GM15510 (cell line): ENCODE data around the gene PDGFA.

Experiments used
- POLR2A ChIP-seq: IDR thresholded peaks from 3 replicates; pipeline ENCODE4 v1.6.1; 2011; ENCODE audit warnings: borderline replicate concordance; ENCODE audit not compliant: insufficient read length; ENCODE audit errors: extremely low read depth

The PDGFA gene

GRCh38 chr7:516606-517456 lies 2.8 kb downstream of the PDGFA start:
- TF ChIP-seq POLR2A, result no peak

DNA sequence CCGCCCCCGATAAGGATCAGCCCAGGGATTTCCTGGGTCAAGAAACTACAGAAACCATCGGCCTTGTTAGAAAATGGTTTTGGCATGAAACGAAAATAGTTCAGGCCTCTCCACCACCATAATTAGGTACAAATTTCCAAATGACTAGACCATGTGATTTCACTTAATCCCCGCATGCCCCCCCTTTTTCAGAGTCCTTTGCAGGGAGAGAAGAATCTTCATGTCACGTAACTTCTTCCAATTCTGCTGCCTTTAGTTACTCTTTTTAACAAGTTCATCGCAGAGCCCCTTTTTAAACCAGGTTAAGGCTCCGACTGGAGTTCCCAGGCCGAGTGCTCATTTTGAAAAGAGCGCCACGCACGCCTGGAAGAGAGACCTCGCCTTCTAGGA lies 3.4 kb downstream of the PDGFA start:
- TF ChIP-seq POLR2A, result no peak

- no peak for TF ChIP-seq POLR2A
Measured at GRCh38 chr7:515628-516027, 4.0 kb downstream of the PDGFA start.

- no peak for TF ChIP-seq POLR2A
Measured at GRCh38 chr7:514651-515598, 4.7 kb downstream of the PDGFA start.

DNA sequence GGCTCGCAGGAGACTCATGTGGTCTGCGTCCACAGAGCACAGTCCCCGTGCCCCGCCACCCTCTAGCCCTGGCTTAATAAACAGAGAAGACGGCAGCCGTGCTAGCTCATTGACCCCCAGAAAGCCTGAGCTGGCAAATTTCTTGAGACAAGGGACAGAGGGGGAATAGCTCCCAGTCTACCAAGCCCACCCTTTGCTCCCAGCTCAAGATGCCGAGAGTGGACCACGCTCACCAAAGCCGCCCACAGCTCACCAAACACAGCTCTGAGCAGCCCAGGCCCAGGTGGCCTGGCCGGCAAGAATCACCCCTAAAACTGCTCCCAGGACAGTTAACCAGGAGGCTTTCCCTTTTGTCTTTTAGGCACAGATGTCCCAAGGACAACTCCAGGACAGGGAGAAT lies 5.4 kb downstream of the PDGFA start:
- no peak for TF ChIP-seq POLR2A

DNA sequence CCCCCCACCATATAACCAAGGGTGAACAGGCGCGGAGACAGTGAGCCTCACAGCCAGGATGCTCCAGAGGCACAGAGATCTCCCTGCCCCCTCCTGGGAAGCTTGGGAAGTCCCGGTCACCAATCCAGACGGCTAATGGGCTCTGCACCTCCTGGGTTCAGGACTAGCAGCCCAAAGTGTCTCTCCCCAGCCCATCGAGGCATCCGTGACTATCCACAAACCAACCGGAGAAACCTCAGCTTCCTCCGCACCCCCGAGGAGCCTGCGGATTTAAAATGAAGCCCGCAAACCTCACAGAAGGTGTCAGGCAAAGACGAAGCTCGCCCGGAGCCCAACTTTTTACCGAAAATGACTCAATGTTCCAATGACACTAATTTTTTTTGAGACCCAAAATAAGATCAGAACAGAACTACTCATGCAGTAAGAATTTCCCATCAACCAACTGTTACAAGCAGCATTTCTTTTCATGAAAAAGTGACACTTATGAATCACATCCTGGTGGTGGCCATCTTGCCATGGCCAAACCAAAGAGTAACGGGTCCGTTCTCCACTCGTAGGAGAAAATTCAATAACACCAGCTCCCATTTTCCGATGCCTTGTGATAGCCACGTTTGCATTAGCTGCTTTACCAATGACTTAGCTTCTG lies 6.0 kb downstream of the PDGFA start:
- no peak for TF ChIP-seq POLR2A

- TF ChIP-seq POLR2A, result no peak
Measured at GRCh38 chr7:512541-513311, 6.9 kb downstream of the PDGFA start.

DNA sequence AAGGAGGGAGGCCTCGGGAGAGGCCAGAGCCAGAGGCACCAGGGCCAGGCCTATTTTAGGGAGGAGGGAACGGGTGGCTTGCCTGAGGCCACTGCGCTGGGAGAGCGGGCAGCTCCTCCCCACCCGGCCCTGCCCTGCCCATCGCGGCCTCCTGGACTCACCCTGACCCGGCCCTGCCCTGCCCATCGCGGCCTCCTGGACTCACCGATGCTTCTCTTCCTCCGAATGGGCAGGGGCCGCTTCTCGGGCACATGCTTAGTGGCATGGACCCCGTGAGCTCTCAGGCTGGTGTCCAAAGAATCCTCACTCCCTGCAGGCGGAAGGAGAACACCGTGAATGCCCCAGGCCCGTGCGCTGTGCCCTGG lies 7.5 kb downstream of the PDGFA start:
- no peak for TF ChIP-seq POLR2A

DNA sequence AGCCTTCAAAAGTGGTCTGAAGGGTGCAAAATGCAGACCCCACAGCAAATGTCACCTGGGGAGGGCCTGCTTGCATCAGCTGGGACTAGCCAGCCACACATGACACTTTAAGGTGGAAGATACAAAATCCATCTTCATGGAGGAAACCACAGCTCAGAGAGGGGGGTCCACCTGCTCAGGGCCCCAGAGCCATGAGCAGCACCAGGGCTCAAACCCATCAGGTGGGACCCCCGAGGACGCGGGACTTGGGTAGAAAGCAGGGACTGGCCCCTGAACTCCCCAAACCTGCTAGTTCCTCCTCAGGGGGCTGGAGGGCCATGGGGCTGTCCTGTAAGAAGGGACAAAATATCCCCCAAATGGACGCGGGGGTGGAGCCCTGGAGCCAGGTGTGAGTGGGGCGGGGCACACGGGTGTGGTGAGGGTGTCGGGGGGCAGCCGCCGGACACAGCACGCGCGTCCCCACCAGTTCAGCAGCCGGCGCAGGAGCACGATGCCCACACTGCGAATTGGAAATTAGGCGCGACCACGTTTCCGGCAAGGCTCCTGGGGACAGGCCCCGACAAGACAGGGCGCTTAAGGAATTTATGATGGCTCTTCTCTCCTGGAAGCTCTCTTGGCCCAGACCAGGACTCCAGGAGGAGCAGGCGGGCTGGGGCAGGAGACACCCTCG lies 8.0 kb downstream of the PDGFA start:
- no peak for TF ChIP-seq POLR2A

DNA sequence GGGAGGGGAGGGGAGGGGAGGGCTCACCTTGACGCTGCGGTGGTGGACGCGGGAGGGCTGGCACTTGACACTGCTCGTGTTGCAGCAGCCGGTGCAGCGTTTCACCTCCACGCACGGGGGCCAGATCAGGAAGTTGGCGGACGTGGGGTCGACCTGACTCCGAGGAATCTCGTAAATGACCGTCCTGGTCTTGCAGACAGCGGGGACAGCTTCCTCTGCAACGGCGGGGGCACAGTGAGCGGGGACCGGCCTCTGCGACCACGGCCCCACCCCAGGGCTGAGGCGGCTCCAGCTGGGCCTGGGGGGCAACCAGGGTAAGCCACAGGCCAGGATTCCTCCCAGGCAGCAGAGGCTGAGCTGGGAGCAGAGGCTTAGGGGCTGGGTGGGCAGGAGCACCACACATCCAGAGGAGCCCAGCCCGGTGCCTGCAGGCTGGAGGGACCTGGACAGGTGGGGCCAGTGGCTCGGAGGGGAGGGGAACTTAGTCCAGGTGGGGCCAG lies 8.8 kb downstream of the PDGFA start:
- no peak for TF ChIP-seq POLR2A

GRCh38 chr7:510131-510481 lies 9.5 kb downstream of the PDGFA start:
- TF ChIP-seq POLR2A, result no peak

DNA sequence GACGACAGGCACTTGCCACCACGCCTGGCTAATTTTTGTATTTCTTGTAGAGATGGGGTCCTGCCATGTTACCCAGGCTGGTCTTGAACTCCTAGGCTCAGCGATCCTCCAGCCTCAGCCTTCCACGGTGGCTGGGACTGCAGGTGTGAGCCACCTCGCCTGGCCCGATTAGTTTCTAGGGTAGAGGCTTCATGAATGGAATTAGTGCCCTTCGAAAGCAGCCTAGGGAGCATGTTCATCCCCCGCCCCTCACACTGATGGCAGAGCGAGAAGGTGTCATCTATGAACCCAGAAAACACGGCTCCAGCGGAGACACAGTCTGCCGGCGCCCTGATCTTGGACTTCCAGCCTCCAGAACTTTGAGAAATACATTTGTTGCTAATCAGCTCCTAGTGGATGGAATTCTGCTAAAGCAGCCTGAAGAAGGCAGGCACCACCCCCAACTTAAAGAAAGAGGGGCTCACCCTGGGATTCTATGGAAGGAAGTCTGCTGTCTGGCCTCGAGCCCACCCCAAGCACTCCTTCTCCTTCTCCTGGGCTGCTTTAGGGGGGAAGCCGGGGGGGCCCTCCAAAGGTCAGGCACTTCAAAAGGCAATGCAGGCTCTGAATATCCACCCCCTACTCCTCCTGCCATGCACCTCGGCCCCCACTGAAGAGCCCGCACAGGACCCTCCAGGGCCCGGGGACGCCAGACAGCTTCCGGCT lies 10.1 kb downstream of the PDGFA start:
- no peak for TF ChIP-seq POLR2A

DNA sequence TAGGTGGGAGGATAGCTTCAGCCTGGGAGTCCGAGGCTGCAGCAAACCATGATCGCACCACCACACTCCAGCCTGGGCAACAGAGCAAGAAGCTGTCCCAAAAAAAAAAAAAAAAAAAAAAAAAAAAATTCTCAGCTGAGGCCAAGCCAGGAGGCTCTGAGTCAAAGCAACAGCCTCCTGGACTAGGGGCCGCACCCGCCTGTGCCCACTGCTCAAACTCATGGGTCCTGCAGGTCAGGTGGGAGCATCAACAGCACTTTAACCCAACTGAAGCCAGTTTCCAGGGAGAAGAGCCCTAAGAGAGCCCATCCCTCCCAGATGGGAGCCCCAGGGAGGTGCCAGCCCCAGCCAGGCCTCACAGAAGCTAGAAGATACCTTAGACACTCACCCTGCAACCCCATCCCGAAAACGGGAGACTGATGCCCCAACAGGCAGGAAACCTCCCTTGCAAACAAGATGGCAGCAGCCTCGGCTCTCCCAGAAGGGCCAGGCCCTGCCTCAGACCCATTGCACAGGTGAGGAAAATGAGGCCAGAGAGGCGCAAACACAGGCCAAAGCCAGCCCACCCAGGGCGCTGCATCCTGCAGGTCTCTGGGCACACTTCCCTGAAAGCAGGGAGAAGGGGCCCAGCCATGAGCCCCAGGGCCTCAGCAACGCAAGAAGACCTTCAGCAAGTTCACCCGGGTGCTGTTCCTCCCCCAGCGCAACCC lies 11.0 kb downstream of the PDGFA start:
- TF ChIP-seq POLR2A, result no peak
